Effector memory CD8-positive, alpha-beta T cell (primary cell): ENCODE results near the gene CACNB2.

Source experiments
- ATAC-seq: fragments of 150-1000 bp; cut with Tn5 transposase; replicated peaks from 2 replicates; pipeline ENCODE4 v1.10.0; 2021; ENCODE audit warnings: mild to moderate bottlenecking, moderate library complexity
- DNase-seq, 3 experiments: peaks; one replicate each; pipeline ENCODE4 v3.0.0; 2021
- H3K27ac Mint-ChIP-seq, 2 donors: one replicate each; pipeline ENCODE4 v1.8.0; 2022; ENCODE audit warnings: mild to moderate bottlenecking in 2 of 2, mixed read lengths in 2 of 2, moderate library complexity in 2 of 2
- H3K27me3 Mint-ChIP-seq, 2 donors: one replicate each; pipeline ENCODE4 v1.8.0; 2022; ENCODE audit warnings: mixed read lengths in 2 of 2
- H3K36me3 Mint-ChIP-seq: one replicate; pipeline ENCODE4 v1.8.0; 2022; ENCODE audit warnings: mild to moderate bottlenecking, moderate library complexity, mixed read lengths; ENCODE audit not compliant: insufficient read depth
- H3K4me1 Mint-ChIP-seq, 2 donors: one replicate each; pipeline ENCODE4 v1.8.0; 2022; ENCODE audit warnings: low read depth in 2 of 2, mixed read lengths in 2 of 2
- H3K4me3 Mint-ChIP-seq, 2 donors: one replicate each; pipeline ENCODE4 v1.8.0; 2022; ENCODE audit warnings: mild to moderate bottlenecking in 2 of 2, mixed read lengths in 2 of 2, moderate library complexity in 2 of 2
- H3K9me3 Mint-ChIP-seq, 2 donors: one replicate each; pipeline ENCODE4 v1.8.0; 2022; ENCODE audit warnings: mixed read lengths in 2 of 2

Gene CACNB2

GRCh38 chr10:18523025-18523424 lies 382.8 kb downstream of the CACNB2 start:
- no peak for ATAC-seq
- no peak overlapping the region for H3K4me3 Mint-ChIP-seq
- H3K9me3 Mint-ChIP-seq, result peaks cover 5 to 20% of the 10 kb centered on the region in 2 donors
- H3K27ac Mint-ChIP-seq, result no peak overlapping the region
- peaks cover 11 to 12% of the 10 kb centered on the region in 2 donors for H3K27me3 Mint-ChIP-seq
- no peaks in the 10 kb centered on the region for H3K4me1 Mint-ChIP-seq
- H3K36me3 Mint-ChIP-seq, result no peaks in the 10 kb centered on the region
- no peak for DNase-seq

- Mint-ChIP-seq H3K27ac (no peak overlapping the region), H3K27me3 (peaks cover 10 to 12% of the 10 kb centered on the region in 2 donors), H3K4me3 (no peak overlapping the region), H3K9me3 (peaks cover 5 to 20% of the 10 kb centered on the region in 2 donors), H3K4me1 (no peaks in the 10 kb centered on the region), H3K36me3 (no peaks in the 10 kb centered on the region)
- ATAC-seq (no peak), DNase-seq (no peak)
Measured at GRCh38 chr10:18523858-18524257, 383.6 kb downstream of the CACNB2 start.

GRCh38 chr10:18527687-18528086 lies 387.5 kb downstream of the CACNB2 start:
- DNase-seq, result no peak
- no peaks in the 10 kb centered on the region for H3K4me1 Mint-ChIP-seq
- H3K27me3 Mint-ChIP-seq, result no peaks in the 10 kb centered on the region
- no peak overlapping the region for H3K4me3 Mint-ChIP-seq
- no peaks in the 10 kb centered on the region for H3K36me3 Mint-ChIP-seq
- no peaks in the 10 kb centered on the region for H3K9me3 Mint-ChIP-seq
- no peak for ATAC-seq
- H3K27ac Mint-ChIP-seq, result no peak overlapping the region

GRCh38 chr10:18528292-18528691 lies 388.1 kb downstream of the CACNB2 start:
- DNase-seq (no peak), ATAC-seq (no peak)
- H3K4me3 Mint-ChIP-seq, result no peak overlapping the region
- H3K27ac Mint-ChIP-seq, result no peak overlapping the region
- no peaks in the 10 kb centered on the region for H3K4me1 Mint-ChIP-seq
- no peaks in the 10 kb centered on the region for H3K36me3 Mint-ChIP-seq
- H3K9me3 Mint-ChIP-seq, result no peaks in the 10 kb centered on the region
- H3K27me3 Mint-ChIP-seq, result no peaks in the 10 kb centered on the region

- Mint-ChIP-seq H3K27me3 (no peaks in the 10 kb centered on the region), H3K4me1 (no peaks in the 10 kb centered on the region), H3K9me3 (no peaks in the 10 kb centered on the region), H3K4me3 (no peak overlapping the region), H3K27ac (no peak overlapping the region), H3K36me3 (no peaks in the 10 kb centered on the region)
- DNase-seq (no peak), ATAC-seq (no peak)
Measured at GRCh38 chr10:18532881-18533535, 392.8 kb downstream of the CACNB2 start.

- H3K27me3 Mint-ChIP-seq, result no peaks in the 10 kb centered on the region
- no peak for ATAC-seq
- H3K9me3 Mint-ChIP-seq, result no peaks in the 10 kb centered on the region
- no peak overlapping the region for H3K27ac Mint-ChIP-seq
- H3K36me3 Mint-ChIP-seq, result no peaks in the 10 kb centered on the region
- H3K4me1 Mint-ChIP-seq, result no peaks in the 10 kb centered on the region
- no peak overlapping the region for H3K4me3 Mint-ChIP-seq
- DNase-seq, result no peak
Measured at GRCh38 chr10:18533896-18534295, 393.7 kb downstream of the CACNB2 start.

- Mint-ChIP-seq H3K4me3 (no peak overlapping the region), H3K4me1 (no peaks in the 10 kb centered on the region), H3K27ac (no peak overlapping the region), H3K9me3 (no peaks in the 10 kb centered on the region), H3K36me3 (peaks cover 11% of the 10 kb centered on the region), H3K27me3 (no peaks in the 10 kb centered on the region)
- ATAC-seq (no peak), DNase-seq (no peak)
Measured at GRCh38 chr10:18539335-18539734, 399.1 kb downstream of the CACNB2 start.

GRCh38 chr10:18540195-18540594 lies 400.0 kb downstream of the CACNB2 start:
- DNase-seq (no peak), ATAC-seq (no peak)
- Mint-ChIP-seq H3K36me3 (peaks cover 11% of the 10 kb centered on the region), H3K27me3 (no peaks in the 10 kb centered on the region), H3K9me3 (no peaks in the 10 kb centered on the region), H3K4me3 (no peak overlapping the region), H3K27ac (no peak overlapping the region), H3K4me1 (no peaks in the 10 kb centered on the region)

GRCh38 chr10:18542832-18543231 lies 402.6 kb downstream of the CACNB2 start:
- Mint-ChIP-seq H3K4me3 (no peak overlapping the region), H3K27ac (no peak overlapping the region), H3K4me1 (no peaks in the 10 kb centered on the region), H3K27me3 (no peaks in the 10 kb centered on the region), H3K9me3 (no peaks in the 10 kb centered on the region), H3K36me3 (peaks cover 21% of the 10 kb centered on the region)
- DNase-seq (no peak), ATAC-seq (no peak)

GRCh38 chr10:18545621-18546305 lies 405.5 kb downstream of the CACNB2 start:
- no peaks in the 10 kb centered on the region for H3K27me3 Mint-ChIP-seq
- H3K9me3 Mint-ChIP-seq, result no peaks in the 10 kb centered on the region
- H3K36me3 Mint-ChIP-seq, result peaks cover 26% of the 10 kb centered on the region
- no peak for ATAC-seq
- DNase-seq, result no peak
- no peak overlapping the region for H3K4me3 Mint-ChIP-seq
- no peak overlapping the region for H3K27ac Mint-ChIP-seq
- H3K4me1 Mint-ChIP-seq, result no peaks in the 10 kb centered on the region

GRCh38 chr10:18549105-18549504 lies 408.9 kb downstream of the CACNB2 start:
- H3K9me3 Mint-ChIP-seq, result no peaks in the 10 kb centered on the region
- peaks cover 18% of the 10 kb centered on the region for H3K36me3 Mint-ChIP-seq
- no peak for ATAC-seq
- H3K4me3 Mint-ChIP-seq, result no peak overlapping the region
- no peak for DNase-seq
- H3K4me1 Mint-ChIP-seq, result no peaks in the 10 kb centered on the region
- no peak overlapping the region for H3K27ac Mint-ChIP-seq
- H3K27me3 Mint-ChIP-seq, result no peaks in the 10 kb centered on the region

- peaks cover 10% of the 10 kb centered on the region for H3K36me3 Mint-ChIP-seq
- H3K27ac Mint-ChIP-seq, result no peak overlapping the region
- no peaks in the 10 kb centered on the region for H3K4me1 Mint-ChIP-seq
- H3K27me3 Mint-ChIP-seq, result no peaks in the 10 kb centered on the region
- ATAC-seq (no peak), DNase-seq (no peak)
- H3K4me3 Mint-ChIP-seq, result no peak overlapping the region
- H3K9me3 Mint-ChIP-seq, result no peaks in the 10 kb centered on the region
Measured at GRCh38 chr10:18551473-18551872, 411.2 kb downstream of the CACNB2 start.

- H3K27me3 Mint-ChIP-seq, result no peaks in the 10 kb centered on the region
- H3K9me3 Mint-ChIP-seq, result no peaks in the 10 kb centered on the region
- no peak overlapping the region for H3K4me3 Mint-ChIP-seq
- peaks cover 3% of the 10 kb centered on the region for H3K36me3 Mint-ChIP-seq
- H3K4me1 Mint-ChIP-seq, result no peaks in the 10 kb centered on the region
- H3K27ac Mint-ChIP-seq, result no peak overlapping the region
- no peak for ATAC-seq
- DNase-seq, result no peak
Measured at GRCh38 chr10:18554479-18554878, 414.3 kb downstream of the CACNB2 start.

- DNase-seq, result no peak
- Mint-ChIP-seq H3K4me3 (no peak overlapping the region), H3K27me3 (no peaks in the 10 kb centered on the region), H3K4me1 (no peaks in the 10 kb centered on the region), H3K9me3 (no peaks in the 10 kb centered on the region), H3K27ac (no peak overlapping the region), H3K36me3 (no peaks in the 10 kb centered on the region)
- no peak for ATAC-seq
Measured at GRCh38 chr10:18556522-18557147, 416.4 kb downstream of the CACNB2 start.
